GM18519 (cell line): ENCODE measurements around the gene MAEL.

Source experiments
- ATAC-seq: cut with Tn5 transposase; IDR thresholded peaks from one replicate; pipeline ENCODE4 v1.9.1; 2021; ENCODE audit warnings: mild to moderate bottlenecking, moderate library complexity; ENCODE audit not compliant: unreplicated experiment, low FRiP score

The MAEL gene

DNA sequence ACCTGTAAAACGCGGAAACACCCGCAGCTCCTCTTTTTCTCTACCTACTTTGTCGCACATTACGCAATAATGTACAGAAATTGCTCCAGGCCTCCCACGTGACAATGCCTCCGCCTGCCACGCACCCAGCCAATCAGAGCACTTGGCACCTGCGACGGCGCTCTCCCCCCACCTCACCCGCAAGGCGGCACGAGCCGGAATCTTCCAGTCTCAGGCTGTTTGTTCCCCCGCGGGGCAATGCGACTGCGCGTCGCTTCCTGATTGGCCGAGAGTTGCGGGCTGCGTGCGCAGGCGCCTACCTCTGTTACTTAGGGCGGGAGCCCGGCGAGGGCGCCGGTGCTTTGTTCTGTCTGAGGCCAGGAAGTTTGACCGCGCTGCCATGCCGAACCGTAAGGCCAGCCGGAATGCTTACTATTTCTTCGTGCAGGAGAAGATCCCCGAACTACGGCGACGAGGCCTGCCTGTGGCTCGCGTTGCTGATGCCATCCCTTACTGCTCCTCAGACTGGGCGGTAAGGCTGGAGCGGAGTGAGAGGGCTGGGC, at the start of gene MAEL:
MAEL (plus strand) TSS at position 307 of the 542 bp plus-strand sequence; CDS start at position 380, 73 bp downstream.
- no peak for ATAC-seq

DNA sequence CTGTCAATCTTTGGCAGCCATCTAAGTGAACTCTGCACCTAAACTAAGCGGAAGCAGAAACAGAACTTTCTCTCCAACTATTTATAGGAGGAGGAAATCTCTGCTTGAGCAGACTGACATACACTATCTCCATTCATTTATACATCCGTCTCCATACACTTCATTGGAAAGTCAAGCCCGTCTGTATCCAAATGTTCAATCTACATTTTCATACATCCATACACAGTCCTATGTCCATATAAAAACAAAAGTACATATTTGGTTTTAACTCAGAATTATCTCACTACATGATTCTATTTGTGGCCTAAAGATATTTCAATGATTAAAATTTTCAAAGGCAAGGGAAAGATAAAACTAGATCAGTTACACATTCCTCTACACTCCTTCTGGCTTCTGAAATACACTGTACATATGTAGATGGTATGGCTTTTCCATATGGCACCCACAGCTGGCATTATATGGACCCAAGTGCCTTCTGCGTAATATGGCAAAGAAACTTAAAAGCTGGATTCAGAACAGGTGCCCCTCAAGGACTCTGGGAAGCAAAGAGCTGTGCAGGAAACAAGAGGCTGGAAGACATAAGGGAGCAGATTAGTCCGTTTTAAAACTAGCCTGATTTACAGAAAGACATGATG, 49.2 kb upstream of the MAEL start:
- ATAC-seq = no peak

DNA sequence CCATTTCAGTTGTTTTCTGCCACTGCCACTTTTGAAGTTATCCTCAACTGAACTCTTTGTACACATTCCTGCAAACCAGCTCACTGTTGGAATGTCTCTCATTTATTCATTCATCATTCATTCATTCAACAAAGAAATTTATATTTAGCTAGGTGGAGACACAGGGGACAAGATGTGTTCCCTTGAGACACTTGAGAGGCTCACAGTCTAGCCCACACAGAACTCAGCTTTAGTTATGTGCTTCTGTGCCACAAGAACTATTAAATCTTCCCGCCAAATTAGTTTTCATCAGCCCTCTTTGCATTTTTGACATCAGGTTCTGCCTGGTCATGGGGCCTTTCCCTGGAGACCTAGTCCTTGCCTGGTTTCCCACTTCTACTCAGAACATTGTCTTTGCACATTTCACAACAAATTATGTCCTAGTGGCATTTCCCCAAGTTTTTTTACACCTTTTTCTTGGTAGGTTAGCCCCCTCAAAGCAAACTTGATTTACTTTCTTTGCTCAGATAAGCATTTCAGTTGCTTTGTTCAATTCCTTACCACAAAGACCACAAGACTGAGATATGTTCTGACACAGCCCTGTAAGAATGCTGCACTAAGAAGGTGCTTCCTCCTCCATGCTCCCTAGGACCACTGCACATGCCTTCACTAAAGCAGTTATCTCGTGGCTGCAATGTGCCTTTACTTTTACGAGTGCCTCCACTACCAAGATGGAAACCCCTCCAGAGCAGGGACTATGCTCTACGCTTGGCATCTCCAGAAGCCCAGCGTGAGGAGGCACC, 44.7 kb upstream of the MAEL start:
- ATAC-seq = no peak

DNA sequence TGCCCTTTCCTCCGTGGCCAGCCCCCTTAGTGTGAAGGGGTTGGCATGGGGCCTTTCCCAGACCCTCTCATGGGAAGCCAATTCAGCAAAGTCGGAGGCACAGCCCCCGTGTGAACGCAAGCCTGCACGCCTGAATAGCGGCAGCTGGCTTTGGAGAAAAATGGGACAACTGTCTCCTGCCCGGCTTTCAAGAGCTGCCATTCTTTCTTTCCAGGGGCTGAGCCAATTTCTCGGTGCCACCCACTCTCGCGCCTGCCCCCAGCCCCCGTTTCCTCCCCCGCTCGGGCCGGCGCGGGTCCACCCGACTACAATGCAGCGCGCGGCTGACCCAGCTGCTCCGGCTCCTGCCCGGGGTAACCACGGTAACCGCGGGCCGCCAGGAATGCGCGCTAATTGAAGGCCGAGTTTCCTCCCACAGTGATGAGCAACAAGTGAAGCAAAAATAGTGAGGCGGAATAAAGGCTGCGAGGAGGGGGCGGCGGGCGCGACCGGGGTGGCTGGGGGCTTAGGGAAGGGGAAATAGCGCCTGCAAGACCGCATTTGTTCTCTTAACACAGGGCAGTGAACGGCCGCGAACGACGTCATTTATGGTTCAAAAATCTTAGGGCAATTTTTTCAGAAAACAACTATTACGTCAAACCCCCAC, 41.6 kb upstream of the MAEL start:
- ATAC-seq = no peak

DNA sequence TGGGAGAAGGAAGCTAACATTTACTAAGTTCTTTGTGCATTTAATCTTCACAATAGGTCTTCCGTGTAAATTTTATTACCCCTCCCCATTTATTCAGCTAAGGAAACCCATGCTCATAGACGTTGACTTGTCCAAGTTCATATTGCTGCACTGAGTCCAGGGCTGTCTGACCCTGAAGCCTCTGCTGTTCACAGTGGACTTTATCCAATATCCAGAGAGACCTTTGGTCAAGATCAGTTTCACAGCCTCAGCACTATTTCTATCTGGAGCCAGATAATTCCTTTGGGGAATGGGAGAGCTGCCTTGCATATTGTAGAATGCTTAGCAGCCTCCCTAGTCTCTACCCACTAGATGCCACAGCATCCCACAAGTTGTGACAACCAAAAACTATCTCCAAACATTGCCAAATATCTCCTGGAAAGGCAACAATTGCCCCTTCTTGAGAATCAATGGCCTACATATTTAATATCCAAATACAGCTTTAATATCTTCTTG, 40.2 kb upstream of the MAEL start:
- no peak for ATAC-seq

DNA sequence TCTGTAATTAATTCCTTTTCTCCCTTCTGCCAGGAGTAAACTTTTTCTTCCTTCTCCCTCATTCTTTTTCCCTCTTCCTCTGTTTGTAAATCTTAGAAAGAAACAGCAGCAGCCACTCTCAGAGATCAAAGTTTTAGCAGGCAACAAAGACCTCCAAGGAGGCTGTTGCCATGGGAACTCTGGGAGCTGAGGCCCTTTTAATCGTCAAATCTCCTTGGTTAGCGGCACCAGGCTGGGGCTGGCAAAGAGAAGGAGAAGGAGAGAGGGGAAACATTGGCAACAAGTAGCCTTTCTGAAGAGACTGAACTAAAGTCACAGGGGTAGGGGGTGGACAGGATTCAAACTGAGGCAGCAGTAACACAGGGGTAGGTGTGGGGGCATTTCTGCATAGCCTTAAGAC, 38.9 kb upstream of the MAEL start:
- ATAC-seq = no peak

DNA sequence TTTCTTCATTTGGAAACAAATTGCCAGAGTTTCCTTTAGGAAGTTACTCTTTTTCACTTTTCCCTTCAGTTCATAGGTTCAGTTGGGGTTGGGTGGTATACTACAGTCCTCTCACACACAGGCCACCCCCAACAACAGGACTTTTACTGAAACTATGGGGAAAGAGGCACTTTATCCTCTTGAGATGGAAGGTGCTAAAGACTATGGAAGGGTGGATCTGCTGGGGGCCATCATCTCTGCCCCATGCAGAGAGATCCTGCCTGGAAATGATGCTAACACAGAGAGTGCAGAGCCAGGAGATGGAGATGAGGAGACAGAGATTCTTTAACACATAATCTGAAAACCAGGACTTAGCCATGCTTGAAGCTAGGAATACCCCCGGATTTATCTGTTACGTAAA, 38.0 kb upstream of the MAEL start:
- ATAC-seq = no peak

DNA sequence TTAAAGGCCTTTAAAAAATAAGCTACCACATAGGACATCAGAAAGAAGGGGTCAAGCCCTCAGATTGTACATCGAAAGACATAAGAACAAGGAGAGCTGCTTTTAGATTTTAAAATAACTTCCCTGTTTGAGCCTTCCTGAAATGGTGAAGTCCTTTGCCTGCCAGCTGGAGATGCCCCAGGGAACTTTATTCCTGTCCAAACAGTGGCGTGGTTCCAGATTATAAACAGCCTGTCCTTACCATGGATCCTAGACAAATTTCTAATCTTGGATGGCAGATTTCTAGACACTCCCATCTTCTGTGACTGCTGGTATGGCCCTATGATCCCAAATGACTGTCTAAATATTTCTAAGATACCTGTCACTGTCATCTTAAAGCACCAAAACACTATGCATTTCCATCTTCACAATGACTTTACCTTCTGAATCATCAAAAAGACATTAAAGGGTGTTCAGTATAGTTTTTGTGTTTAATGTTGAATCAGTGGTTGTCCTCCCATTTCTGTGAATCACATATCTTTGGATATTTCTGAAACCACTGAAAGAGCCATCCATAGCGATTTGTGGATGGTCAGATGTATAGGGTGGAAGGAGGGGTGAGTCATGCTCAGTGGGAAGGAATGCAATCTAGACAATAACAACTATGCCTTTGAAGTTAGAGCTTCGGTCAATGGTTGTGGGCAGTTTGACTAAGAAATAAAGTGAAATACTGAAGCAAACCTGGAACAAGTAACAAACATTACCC, 36.9 kb upstream of the MAEL start:
- no peak for ATAC-seq

DNA sequence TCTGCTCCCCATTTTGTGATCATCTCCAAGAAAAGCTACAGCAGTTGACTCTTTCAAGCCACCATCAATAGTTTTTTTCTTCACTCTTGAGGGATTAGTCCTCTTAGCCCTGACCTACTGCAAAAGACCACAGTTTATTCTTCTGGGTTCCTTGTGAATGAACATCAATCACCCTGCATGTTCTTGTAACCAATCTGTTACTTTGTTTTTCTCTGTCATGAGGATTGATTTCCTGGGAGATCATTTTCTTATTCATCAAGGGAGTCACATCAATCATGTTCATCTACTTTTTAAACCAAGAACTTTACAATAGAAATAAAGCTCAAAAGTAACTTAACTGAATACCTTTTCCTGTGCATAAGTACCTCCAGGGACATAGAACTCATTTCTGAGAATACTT, 35.6 kb upstream of the MAEL start:
- no peak for ATAC-seq

DNA sequence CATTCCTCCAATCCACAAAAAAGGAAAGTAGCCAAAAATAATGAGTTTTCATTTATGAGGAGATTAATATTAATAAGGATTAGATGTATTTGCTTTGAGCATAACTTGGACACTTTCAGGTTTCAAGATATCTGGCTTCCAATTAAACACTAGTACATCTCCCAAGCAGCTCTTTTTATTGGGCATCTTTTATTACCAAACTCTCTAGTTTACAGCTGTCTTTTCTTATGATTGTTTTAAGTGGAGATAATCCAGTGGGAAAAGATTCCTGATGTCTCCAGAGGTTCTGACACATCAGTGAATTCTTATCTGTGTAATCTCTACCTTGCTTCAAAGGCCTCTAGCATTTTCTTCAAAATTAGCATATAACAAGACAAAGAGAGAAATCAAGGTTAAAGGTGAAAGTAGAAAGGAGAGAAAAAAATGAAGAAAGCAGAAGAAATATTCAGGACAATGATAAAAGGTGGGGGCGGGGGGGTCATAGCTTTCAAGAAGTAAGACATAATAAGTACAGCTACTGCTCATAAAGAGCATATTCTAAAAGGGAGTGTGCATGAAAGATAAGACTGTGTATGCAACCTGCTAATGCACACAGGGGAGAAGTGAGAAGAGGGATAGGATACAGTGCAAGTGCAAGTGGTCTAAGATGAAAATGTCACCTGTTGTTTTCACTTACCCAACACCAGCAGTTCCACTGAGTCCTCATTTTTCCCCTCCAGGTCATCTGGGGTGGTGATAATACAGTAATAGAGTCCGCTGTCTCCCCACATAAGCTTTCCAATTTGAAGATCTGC, 32.8 kb upstream of the MAEL start:
- no peak for ATAC-seq

DNA sequence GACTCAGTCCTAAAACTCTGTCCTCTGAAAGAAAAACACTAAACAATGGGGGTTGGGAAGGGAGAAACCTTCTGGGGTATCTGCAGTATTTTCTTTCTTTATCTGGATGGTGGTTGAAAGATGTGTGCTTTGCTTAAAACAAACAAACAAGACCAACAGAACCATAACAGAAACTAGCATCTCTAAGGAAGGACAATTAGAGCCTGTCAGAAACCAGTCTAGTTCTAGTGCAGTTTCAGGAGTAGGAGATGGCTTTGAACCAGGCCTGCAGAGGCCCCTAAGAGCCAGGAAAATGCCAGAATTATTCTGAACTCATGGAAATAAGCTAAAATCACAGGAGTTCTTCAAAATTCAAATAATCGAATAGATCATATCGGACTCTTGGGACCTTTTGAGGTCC, 32.2 kb upstream of the MAEL start:
- no peak for ATAC-seq

DNA sequence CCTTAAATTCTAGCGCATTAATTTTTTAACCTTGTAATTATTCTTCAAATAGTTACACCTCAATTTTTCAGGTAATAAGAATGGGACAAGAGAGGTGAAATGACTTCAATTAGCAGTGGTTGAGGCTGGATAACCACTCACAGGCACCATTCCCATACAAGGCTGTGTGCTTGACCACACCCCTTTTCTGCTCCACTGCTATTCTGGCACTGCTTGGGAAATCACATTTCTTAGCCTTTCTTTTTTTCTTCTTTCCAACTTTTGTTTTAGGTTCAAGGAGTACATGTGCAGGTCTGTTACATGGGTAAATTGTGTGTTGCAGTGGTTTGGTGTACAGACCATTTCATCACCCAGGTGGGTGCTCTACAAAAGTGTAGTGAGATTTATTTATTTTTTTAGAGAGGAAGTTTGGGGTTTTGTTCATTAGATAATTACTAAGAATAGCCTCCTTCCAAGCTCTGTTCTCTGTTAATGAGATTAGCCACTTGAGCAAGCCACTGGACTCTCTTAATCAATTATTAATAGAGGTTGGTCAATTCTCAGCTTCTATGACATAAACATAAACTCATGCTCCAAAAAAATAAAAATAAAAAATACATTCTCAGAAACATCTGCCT, 28.1 kb upstream of the MAEL start:
- no peak for ATAC-seq

DNA sequence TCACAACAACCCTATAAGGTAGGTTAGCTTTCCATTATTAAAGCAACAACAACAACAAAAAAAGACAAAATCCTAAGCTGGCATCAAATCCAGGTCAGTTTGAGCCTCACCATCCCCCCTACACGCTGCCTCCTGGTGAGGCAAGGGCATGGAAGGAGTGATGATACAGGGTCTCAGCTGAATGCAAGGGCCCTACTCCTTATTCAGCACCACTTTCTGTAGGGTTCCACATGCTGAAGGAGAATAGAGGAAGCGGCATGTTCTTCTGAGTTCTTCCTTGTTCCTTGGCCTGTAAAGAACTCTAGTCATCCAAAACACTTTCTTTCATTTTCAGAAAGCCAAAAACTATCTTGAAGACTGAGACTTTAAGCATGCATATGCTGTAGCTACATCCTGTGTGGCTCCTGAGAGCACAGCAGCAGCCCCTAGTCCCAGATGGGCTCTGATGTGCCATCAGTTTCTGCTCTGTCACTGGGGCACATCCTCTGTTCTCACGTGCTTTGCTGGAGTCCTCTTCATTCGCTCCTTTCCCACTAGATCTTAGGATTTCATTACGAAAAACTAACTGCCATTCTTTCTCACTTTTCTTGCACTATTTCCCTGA, 19.9 kb upstream of the MAEL start:
- peak; percentile 76 for ATAC-seq

DNA sequence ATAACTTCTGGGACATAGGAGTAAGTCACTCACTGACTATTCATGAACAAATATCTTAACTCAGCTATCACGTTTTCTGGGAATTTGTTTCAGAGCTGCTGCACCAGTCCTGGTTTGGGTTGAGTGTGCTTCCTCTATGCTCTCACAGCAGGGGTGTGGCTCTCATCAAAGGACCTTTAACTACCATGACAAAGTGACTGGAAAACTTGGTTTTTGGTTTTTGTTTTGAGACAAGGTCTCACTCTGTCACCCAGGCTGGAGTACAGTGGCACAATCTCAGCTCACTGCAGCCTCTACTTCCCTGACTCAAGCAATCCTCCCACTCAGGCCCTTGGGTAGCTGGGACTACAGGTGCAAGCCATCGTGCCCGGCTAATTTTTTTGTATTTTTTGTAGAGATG, 17.8 kb upstream of the MAEL start:
- no peak for ATAC-seq

DNA sequence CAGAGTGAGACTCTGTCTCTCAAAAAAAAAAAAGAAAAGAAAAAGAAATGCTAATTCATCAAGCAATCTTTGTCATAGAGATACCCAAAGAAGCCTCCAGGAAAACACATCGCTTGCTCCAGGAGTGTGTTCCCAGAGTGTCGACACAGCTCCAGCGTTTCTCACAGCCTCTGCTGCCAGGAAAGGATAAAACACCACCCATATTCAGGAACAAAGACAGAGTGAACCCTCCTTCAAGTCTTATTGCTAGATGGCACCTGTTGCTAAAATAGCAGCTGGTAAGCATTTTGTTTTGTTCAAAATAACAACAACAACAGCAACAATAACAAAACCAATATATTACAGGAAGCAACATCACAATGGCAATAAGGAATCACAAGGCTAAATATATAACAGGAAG, 16.9 kb upstream of the MAEL start:
- ATAC-seq = no peak

DNA sequence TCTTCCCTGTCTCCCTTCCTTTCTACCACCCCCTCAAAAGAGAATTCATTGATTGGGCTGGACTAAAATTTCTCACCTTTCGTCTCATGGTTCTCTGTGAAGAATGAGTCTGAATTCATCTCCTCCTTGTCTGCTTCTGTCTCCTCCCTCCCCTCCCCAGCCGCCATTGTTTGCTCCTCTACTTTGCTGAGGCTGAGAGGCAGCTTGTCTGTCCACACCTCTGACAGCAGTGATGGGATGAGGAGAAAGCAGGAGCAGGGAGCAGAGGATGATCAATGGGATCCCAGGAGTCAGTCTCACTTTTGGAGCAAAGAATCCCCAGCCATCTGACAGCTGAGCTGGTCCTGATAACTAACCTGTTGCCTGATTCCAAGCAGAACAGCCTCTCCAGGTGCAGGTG, 16.3 kb upstream of the MAEL start:
- ATAC-seq = no peak

DNA sequence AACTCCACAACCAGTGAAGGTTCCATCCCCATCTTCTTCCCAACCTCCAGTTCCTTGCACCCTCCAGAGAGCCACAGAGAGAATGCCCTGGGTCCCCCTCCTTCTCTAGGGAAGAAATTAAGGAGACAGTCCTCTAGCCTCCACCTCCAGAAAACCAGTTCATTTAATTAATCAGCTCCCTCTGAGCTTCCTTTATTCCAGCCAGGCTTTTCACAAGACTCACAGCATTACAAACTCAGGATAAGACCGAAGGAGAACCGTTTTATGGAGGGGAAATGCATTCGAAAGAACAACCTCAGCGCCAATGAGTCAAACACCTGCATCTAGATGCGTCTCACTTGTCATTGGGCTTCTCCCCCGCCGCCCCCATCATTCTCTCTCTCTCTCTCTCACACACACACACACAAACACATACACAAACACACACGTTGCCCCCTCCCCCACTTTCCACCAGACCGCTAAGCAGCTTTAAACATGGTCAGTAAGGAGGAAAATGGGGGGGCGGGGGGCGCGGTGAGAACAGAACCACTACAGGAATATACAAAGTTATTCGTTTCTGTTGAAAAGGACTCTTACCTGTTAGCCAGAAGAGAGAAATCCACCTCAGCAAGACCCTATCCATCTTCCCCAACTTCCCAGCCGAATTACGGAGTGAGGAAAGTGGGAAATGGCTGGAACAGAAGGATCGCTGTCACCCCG, 14.3 kb upstream of the MAEL start:
- no peak for ATAC-seq

DNA sequence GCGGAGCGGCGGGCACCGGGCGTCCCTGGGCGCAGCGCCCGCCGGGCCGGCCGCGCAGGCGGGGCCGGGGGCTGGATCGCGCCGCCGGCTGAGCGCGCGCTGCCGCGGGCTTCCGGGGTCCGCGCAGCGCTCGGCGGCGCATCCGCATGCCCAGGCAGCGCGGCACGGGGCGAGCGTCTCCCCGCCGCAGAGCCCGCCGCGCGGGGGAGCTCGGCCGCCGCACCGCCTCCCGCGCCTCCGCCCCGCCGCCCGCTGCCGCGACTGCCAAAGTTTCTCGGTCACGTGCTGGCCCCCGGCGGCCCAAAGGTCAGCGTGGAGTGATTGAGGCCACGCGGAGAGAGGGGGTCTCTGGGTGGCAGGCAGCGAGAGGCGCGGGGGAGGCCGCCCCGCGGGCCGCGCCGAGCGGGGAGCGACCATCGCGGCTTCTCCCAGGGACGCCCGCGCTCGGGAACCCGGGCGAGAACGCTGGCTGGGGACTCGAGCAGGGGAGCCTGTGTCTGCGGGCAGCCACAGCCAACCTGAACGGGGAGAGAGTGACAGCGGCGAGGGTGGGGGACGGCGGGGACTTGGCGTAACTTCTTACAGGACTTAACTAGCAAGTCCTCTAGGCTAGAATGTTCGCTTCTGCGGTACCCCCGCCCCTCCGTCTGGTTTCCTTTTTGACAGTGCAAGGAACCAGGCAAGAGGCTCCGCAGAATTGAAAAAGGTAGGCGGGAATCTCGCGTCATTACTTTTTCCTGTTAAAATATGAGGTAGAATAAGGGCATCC, 13.5 kb upstream of the MAEL start, which contains the start of gene ILDR2:
ILDR2 (minus strand) TSS at position 180 of the 769 bp plus-strand sequence. CDS start 272 bp downstream, outside the sequence.
- peak; percentile 59 for ATAC-seq
